Endothelial cell of coronary artery (primary cell): ENCODE data around the gene NMRAL1. TPM values are rescaled to one million over a fixed set of nuclear protein-coding genes. Genes with fewer than 3 reads are reported as not detected.

Source experiments
- total RNA-seq: library from RNA; depleted of rRNA; stranded (reverse); fragments of >200 nt; gene quantifications from 2 replicates; pipeline ENCODE4 v1.2.3, GENCODE V29; 2014

Gene NMRAL1
- total RNA-seq = 64.6 and 69.6 TPM in 2 replicates

GRCh38 chr16:4474192-4474961 lies at the start of gene NMRAL1:
Gene NMRAL1, minus strand, starts transcription at chr16:4474625. Its CDS starts 493 bp downstream, at chr16:4474132.

GRCh38 chr16:4475880-4476788 lies 1.7 kb upstream of the NMRAL1 start, which contains the start of gene HMOX2:
Gene HMOX2, plus strand, starts transcription at chr16:4476398. Its CDS starts 29,127 bp downstream, at chr16:4505525.

GRCh38 chr16:4425378-4426020 lies 48.9 kb downstream of the NMRAL1 start, which contains the start of gene DNAJA3:
Gene DNAJA3, plus strand, starts transcription at chr16:4425868. Its CDS starts 14 bp downstream, at chr16:4425882.

GRCh38 chr16:4416200-4417032 lies 58.0 kb downstream of the NMRAL1 start, which contains the start of gene CORO7:
Gene CORO7, minus strand, starts transcription at chr16:4416596. Its CDS starts 78 bp downstream, at chr16:4416518.

Other genes with a start within 250 kb of the NMRAL1 start
- gene SRL, start 232.5 kb downstream of the NMRAL1 start, total RNA-seq = under 0.01 TPM in 2 replicates
- 6.3 and 8.9 TPM in 2 replicates for gene TFAP4, start 201.6 kb downstream of the NMRAL1 start, total RNA-seq
- 0.99 and 1.8 TPM in 2 replicates for gene GLIS2, start 158.6 kb downstream of the NMRAL1 start, total RNA-seq
- 31.5 and 34.1 TPM in 2 replicates for gene PAM16, start 123.3 kb downstream of the NMRAL1 start, total RNA-seq
- gene VASN, start 102.8 kb downstream of the NMRAL1 start, total RNA-seq = 0.18 and 4.0 TPM in 2 replicates
- 38.2 and 40.3 TPM in 2 replicates for gene CORO7, start 58.0 kb downstream of the NMRAL1 start, total RNA-seq
- 43.5 and 53.1 TPM in 2 replicates for gene DNAJA3, start 48.8 kb downstream of the NMRAL1 start, total RNA-seq
- 113 and 193 TPM in 2 replicates for gene HMOX2, start 1.8 kb upstream of the NMRAL1 start, total RNA-seq
- gene CDIP1, start 64.1 kb upstream of the NMRAL1 start, total RNA-seq = 11.2 and 11.8 TPM in 2 replicates
- gene C16orf96, start 81.7 kb upstream of the NMRAL1 start, total RNA-seq = not detected in 2 replicates
- gene UBALD1, start 140.3 kb upstream of the NMRAL1 start, total RNA-seq = 3.9 and 4.9 TPM in 2 replicates
- 17.9 and 24.5 TPM in 2 replicates for gene MGRN1, start 150.2 kb upstream of the NMRAL1 start, total RNA-seq
- gene NUDT16L1, start 218.9 kb upstream of the NMRAL1 start, total RNA-seq = 26.0 and 31.7 TPM in 2 replicates